GM21723 (cell line): Measurements from ENCODE around the gene SLC24A3.

Source experiments
- ATAC-seq: cut with Tn5 transposase; IDR thresholded peaks from one replicate; pipeline ENCODE4 v1.9.1; 2021; ENCODE audit warnings: mild to moderate bottlenecking, moderate library complexity; ENCODE audit not compliant: unreplicated experiment

Gene SLC24A3

DNA sequence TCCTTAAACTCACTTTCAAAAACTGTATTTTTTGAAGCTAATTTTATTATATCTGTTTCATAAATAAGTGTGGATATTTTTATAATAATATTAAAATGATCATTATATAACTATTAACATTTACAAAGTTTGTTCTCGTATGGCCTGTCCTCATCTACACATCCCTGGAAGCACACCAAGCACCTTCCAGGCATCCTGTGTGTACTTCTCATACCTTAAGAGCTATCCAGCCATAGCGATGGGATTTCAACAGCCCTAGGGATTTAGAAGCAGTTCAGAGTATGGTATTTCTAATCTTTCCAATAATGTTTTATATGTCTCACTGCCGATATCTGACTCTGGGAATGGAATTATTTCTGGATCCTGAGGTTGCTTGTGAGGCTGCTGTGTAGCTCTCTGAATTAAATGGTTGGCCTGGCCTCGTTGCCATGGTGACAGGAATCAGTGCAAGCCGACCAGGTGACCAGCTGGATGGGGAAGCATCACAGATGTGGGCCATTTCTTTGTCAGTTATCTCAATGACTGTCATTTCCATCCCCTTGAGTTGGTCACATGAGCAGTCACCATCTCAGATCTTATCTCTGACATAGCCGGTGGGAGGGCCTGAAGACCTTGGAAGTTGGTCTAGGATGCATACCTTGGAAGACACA is 280.4 kb downstream of the SLC24A3 start:
- no peak for ATAC-seq

GRCh38 chr20:19493794-19494495 is 281.5 kb downstream of the SLC24A3 start:
- no peak for ATAC-seq

DNA sequence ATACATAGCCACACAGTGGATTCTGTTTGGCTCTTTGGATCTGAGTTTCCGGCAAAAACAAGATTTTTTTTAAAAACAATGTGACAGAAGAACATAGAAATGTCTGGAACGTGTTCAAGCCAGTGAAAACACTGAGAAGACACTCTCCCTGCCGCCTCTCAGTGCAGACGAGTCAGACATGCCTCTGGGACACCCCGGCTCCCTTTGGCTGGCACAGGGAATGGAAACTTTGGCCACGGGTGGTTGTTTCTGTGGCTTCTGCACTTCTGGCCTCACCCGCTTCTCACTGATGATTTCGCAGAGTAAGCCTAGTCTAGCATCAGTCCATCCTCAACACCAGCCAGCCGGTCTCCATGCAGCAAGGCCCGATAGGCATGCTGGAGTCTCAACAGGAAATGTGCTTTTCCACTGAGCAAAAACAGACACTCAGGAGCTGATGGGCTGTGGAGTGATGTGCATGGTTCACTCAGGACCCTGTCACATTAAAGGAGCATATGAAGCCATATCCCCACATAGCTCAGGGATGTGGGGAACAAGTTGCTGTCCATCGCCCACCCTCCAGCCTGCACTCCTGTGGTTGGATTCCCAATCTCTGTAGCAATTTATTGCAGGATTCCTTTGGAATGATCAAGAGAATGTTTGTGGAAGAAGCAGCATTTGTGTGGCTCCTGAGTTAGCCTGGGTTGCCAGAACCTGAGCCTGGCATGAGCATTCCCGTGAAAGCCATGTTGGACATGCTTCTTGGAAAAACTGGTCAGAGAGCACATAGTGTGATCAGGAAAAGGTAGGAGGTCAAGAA is 283.7 kb downstream of the SLC24A3 start:
- ATAC-seq: no peak

DNA sequence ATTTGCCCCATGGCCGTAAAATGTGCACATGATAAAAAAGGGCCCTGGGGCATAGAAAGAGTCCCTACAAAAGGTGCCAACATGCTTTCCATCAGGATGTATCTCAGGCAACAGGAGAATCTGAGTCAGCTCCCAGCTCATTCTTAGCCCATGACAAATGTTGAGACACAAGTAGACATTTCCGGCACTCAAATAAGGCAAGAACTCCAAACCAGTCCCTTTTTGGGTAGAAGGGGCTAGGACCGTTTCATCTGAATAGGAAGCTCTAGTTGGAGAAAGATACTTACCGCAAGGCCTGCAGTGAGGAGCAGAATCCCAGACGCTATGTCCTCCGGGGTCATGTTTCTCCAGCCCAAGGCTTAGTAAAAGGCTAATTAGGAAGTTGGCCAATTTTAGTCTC is 284.6 kb downstream of the SLC24A3 start:
- no peak for ATAC-seq

DNA sequence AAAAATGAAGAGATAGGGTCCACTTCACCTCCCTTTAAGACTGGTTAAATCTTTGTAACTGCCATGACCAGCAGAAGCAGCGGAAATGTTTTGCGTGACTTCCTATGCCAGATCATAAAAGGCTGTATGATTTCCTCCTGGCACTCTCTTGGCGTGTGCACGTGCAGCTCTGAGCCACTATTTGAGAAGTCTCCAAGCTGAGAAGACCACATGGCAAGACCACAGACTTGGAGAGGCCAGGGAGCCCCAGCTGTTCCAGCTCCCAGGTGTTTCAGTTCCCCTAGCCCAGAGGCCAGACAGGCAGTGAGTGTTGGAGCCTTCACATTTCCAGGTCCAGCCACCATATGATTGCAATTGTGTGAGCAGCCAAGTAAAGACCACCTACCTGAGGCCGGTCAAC is 286.3 kb downstream of the SLC24A3 start:
- no peak for ATAC-seq

DNA sequence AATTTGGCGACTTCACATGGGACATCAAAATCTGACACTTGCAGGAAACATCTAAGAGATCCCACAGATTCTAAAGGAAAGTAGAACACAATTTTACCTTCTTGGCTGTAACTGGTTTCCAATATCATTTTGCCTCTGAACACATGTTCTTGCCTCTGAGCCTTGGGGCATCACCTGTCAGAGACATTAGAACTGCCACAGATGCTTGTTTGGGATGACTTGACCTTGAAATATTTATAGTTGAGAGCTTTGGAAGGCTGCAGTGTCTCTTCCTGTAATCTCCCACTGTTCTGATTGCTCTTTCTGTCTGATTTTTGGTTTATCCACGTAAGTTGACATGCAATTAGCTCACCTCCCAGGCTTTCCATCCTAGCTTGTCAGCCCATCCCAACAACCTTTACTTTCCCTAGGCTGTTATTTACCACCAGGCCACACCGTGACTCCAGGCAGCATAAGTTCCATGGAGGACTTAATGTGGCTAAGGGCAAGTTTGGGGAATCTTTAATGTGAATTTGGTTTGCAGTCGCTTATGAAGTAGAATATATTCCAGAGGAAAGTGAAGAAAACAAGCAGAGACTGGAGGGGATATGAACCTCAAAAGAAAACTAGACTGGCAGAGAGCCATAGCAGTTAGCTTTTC is 289.2 kb downstream of the SLC24A3 start:
- no peak for ATAC-seq

DNA sequence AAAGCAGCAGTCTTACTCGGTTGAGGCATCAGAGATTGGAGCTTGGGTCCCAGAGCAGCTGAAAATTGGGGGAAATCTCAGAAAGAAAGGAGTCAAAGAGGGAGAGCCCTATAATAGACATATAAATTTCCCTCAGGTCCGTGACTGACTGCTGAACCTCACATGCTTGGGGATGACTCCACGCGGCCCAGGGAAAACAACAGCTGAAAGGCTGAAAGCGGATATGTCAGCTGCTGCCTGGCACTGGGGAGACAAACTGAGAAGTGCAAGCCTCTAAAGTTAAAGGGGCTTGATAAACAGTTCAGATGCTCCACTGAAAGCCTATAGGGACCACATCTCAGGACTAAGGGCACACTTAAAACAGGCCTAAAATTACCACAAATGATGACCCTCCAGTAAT is 289.7 kb downstream of the SLC24A3 start:
- ATAC-seq: no peak

- ATAC-seq: no peak
Observed at GRCh38 chr20:19504251-19504650, 291.8 kb downstream of the SLC24A3 start.

- no peak for ATAC-seq
Observed at GRCh38 chr20:19506021-19506420, 293.6 kb downstream of the SLC24A3 start.

GRCh38 chr20:19508449-19508848 is 296.0 kb downstream of the SLC24A3 start:
- no peak for ATAC-seq

GRCh38 chr20:19510611-19511010 is 298.2 kb downstream of the SLC24A3 start:
- no peak for ATAC-seq

- no peak for ATAC-seq
Observed at GRCh38 chr20:19511931-19512330, 299.5 kb downstream of the SLC24A3 start.

- ATAC-seq: no peak
Observed at GRCh38 chr20:19512886-19513677, 300.6 kb downstream of the SLC24A3 start.

GRCh38 chr20:19515074-19515473 is 302.6 kb downstream of the SLC24A3 start:
- no peak for ATAC-seq

DNA sequence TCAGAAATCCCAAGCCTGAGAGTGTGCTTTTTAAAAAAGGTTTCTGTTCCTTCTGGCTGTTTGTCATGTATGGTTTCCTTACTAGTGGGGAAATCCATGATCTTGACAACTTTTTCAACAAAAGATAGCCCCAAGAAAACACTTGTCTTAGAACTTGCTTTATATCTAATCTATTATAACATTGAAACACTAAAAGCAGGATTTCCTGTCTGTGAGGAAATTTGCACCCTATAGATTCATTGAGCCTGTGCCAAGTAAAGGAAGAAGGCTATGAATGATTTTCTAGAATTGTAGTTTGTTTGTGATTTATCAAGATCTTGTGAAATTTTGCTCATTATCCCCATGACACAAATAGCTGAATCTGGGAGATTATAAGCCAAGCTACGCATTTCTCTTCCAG is 307.0 kb downstream of the SLC24A3 start:
- ATAC-seq: no peak

DNA sequence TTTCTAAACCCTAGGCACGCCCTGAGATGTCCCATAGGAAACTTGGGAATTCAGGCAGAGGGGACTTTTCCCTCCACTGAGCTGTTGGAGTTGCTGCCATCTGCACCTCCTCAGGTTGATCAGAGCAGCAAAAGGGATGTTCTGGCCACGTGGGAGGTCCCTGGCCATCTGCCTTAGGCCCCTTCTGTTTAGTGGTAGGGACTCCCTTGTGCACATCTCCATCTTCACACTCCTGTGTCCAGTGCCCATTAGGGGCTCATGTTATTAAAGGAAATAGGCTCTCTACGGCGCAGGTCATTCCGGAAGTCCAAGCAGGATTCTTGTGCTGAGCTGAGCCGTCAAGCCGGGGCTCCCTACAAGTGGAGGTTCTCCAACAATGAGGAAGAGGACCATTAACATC is 307.8 kb downstream of the SLC24A3 start:
- ATAC-seq: no peak

GRCh38 chr20:19522071-19522801 is 309.8 kb downstream of the SLC24A3 start:
- ATAC-seq: no peak

DNA sequence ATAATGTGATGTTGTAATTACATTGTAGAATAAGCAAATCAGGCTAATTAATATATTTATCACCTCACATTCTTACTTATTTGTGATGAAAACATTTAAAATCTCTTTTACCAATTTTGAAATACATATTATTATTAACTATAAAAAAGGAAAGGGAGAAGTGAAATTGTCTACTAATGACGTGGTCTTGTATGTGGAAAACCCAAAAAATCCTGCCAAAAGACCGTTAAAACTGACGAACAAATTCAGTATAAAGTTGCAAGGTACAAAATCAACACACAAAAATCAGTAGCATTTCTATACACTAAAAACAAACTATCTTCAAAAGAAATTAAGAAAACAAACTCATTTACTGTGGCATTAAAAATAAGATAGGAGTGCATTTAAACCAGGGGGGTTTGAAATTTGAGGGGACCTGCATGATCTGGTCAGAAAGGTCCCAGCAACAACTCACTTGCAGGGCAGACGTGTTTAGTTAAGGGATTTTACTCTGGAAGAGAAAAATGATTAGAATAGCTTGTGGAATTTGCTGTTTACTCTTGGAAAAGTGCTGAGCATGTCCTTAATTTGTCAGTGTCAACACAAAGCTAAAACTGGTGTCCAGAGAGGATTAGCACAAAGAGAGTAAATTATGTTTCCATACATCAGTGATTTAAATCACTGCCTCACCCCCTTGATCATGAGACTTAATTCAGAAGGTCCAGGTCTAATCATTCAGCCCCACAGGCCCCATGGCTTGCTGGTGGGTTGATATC is 310.6 kb downstream of the SLC24A3 start:
- ATAC-seq: no peak

- no peak for ATAC-seq
Observed at GRCh38 chr20:19524691-19525090, 312.2 kb downstream of the SLC24A3 start.
